Skeletal muscle tissue (tissue), 4 donors: ENCODE results near the gene GPC6. TPM values are rescaled to one million over a fixed set of nuclear protein-coding genes. Genes with fewer than 3 reads are reported as not detected.

ENCODE experiments used
- H3K27ac ChIP-seq: one replicate; pipeline ENCODE4 v1.7.0; 2013; ENCODE audit warnings: mild to moderate bottlenecking, low read depth, low read length, inconsistent platforms
- H3K27me3 ChIP-seq, 3 donors: one replicate each; pipeline ENCODE4 v1.7.0; 2013; ENCODE audit warnings: low read length in 3 of 3; ENCODE audit not compliant: control insufficient read depth in 3 of 3, insufficient read depth in 3 of 3
- H3K36me3 ChIP-seq, 3 donors: one replicate each; pipeline ENCODE4 v1.7.0; 2013; ENCODE audit warnings: low read length in 3 of 3; ENCODE audit not compliant: control insufficient read depth in 3 of 3, insufficient read depth in 3 of 3
- H3K4me1 ChIP-seq, 3 donors: one replicate each; pipeline ENCODE4 v1.7.0; 2013; ENCODE audit warnings: low read length in 3 of 3, mild to moderate bottlenecking in 3 of 3; ENCODE audit not compliant: control insufficient read depth in 3 of 3, insufficient read depth in 3 of 3
- H3K4me3 ChIP-seq, 3 donors: one replicate each; pipeline ENCODE4 v1.7.0; 2013; ENCODE audit warnings: low read length in 3 of 3
- H3K9ac ChIP-seq, 3 donors: one replicate each; pipeline ENCODE4 v1.7.0; 2013; ENCODE audit warnings: low read length in 3 of 3, mild to moderate bottlenecking in 3 of 3, moderate library complexity in 2 of 3, low read depth in 1 of 3
- H3K9me3 ChIP-seq, 3 donors: one replicate each; pipeline ENCODE4 v1.7.0; 2013; ENCODE audit warnings: low read length in 3 of 3; ENCODE audit not compliant: control insufficient read depth in 3 of 3
- total RNA-seq: library from RNA; depleted of rRNA; stranded (reverse); fragments of >200 nt; gene quantifications from one replicate; pipeline ENCODE4 v1.2.3, GENCODE V29; 2014
- donor health status: Osteomylitis.

The GPC6 gene
- total RNA-seq, 1 donor from 2014 or later: 7.8 TPM

GRCh38 chr13:93745884-93746283, 519.3 kb downstream of the GPC6 start:
- Histone ChIP-seq H3K9ac (no peak overlapping the region), H3K9me3 (no peaks in the 10 kb centered on the region), H3K4me1 (no peaks in the 10 kb centered on the region), H3K27me3 (no peaks in the 10 kb centered on the region), H3K4me3 (no peak overlapping the region), H3K27ac (no peak overlapping the region), H3K36me3 (no peaks in the 10 kb centered on the region)

DNA sequence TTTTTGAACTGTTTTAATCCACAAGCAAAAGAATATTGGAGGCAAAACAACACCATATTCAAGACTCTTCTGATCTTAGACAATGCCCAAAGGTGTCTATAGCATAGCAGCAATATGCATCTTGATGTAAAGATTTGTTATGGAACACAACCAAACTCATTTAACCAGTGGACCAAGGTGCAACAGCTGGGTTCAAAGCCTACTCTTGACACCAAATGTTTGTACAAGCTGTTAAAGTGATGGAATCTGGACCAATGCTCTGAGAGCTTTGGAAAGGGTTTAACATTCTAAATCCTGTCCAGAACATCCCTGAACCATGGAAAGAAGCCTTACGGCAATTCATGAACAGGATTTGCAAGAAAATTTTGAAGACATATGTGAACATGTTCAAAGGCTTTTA, 520.0 kb downstream of the GPC6 start:
- Histone ChIP-seq H3K27ac (no peak overlapping the region), H3K9ac (no peak overlapping the region), H3K9me3 (no peaks in the 10 kb centered on the region), H3K36me3 (no peaks in the 10 kb centered on the region), H3K4me1 (no peaks in the 10 kb centered on the region), H3K27me3 (no peaks in the 10 kb centered on the region), H3K4me3 (no peak overlapping the region)

DNA sequence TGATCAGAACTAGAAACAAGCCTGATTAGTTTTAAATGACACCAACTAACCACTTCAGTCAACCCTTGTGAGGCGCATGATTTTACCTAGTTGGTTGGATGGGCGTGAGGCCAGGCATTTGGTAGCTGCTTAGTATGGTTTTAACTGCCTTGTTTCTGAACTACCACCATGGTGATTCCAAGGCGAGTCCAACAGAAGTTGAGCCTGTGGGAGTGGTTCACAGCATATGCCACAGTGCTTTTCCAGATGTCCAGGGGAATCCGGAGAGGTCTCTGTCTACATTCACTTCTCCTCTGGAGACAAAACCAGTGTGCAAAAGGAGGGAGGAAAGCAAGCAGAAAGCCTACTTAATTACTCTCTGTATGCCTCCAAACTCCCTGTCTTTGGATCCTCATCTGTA, 524.1 kb downstream of the GPC6 start:
- Histone ChIP-seq H3K9ac (no peak overlapping the region), H3K4me1 (no peaks in the 10 kb centered on the region), H3K36me3 (no peaks in the 10 kb centered on the region), H3K9me3 (no peaks in the 10 kb centered on the region), H3K4me3 (no peak overlapping the region), H3K27ac (no peak overlapping the region), H3K27me3 (no peaks in the 10 kb centered on the region)

DNA sequence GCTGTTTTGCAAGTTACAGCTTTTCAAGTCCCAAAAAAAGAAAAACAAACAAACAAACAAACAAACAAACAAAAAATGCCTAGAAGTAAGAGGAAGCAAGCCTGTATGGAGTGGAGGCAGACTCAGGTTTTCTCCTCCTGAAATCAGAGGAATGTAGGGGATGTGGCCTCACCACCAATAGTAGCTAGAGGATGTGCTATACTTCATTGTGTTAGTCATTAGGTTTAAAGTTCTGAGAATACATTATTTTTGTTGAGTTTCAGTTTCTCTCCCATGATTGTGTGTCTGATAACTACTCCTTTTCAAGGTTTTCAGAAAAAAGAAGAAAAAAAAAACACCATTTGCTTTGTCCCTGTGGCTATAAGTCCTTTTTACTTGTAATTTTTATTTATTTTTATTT, 524.5 kb downstream of the GPC6 start:
- Histone ChIP-seq H3K27ac (no peak overlapping the region), H3K9me3 (no peaks in the 10 kb centered on the region), H3K9ac (no peak overlapping the region), H3K4me3 (no peak overlapping the region), H3K36me3 (no peaks in the 10 kb centered on the region), H3K4me1 (no peaks in the 10 kb centered on the region), H3K27me3 (no peaks in the 10 kb centered on the region)

GRCh38 chr13:93752541-93752940, 525.9 kb downstream of the GPC6 start:
- Histone ChIP-seq H3K4me1 (no peaks in the 10 kb centered on the region), H3K36me3 (no peaks in the 10 kb centered on the region), H3K27me3 (no peaks in the 10 kb centered on the region), H3K27ac (no peak overlapping the region), H3K9ac (no peak overlapping the region), H3K4me3 (no peak overlapping the region), H3K9me3 (no peaks in the 10 kb centered on the region)

GRCh38 chr13:93753639-93754038, 527.0 kb downstream of the GPC6 start:
- Histone ChIP-seq H3K9ac (no peak overlapping the region), H3K27ac (no peak overlapping the region), H3K4me3 (no peak overlapping the region), H3K9me3 (no peaks in the 10 kb centered on the region), H3K36me3 (no peaks in the 10 kb centered on the region), H3K4me1 (no peaks in the 10 kb centered on the region), H3K27me3 (no peaks in the 10 kb centered on the region)

GRCh38 chr13:93755341-93755740, 528.7 kb downstream of the GPC6 start:
- H3K9ac ChIP-seq: no peak overlapping the region
- H3K4me3 ChIP-seq: no peak overlapping the region
- H3K36me3 ChIP-seq: no peaks in the 10 kb centered on the region
- no peaks in the 10 kb centered on the region for H3K4me1 ChIP-seq
- H3K9me3 ChIP-seq: no peaks in the 10 kb centered on the region
- no peak overlapping the region for H3K27ac ChIP-seq
- H3K27me3 ChIP-seq: no peaks in the 10 kb centered on the region

DNA sequence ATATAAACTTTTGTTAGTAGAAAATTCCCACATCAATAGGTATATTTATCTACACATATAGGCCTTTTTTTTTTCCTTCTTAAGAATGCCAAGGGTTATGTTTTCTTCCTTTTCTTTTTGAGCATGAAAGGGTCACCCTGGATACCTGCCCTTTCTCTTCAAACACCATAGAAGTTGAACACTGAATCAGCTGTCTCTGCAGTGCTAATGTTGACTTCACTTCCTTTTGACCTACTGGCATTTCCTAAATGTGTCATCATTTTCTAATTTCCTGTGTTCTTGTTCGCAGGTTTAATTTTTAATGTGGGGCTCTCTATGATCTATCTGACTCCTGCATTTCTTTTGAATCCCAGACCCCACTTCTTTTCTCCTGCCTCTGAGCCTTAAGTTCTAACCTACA, 532.0 kb downstream of the GPC6 start:
- Histone ChIP-seq H3K27ac (no peak overlapping the region), H3K9me3 (no peaks in the 10 kb centered on the region), H3K4me3 (no peak overlapping the region), H3K4me1 (no peaks in the 10 kb centered on the region), H3K36me3 (no peaks in the 10 kb centered on the region), H3K9ac (no peak overlapping the region), H3K27me3 (no peaks in the 10 kb centered on the region)

GRCh38 chr13:93762708-93763426, 536.3 kb downstream of the GPC6 start:
- Histone ChIP-seq H3K36me3 (no peaks in the 10 kb centered on the region), H3K9ac (no peak overlapping the region), H3K27ac (no peak overlapping the region), H3K4me3 (no peak overlapping the region), H3K9me3 (no peaks in the 10 kb centered on the region), H3K4me1 (no peaks in the 10 kb centered on the region), H3K27me3 (no peaks in the 10 kb centered on the region)

DNA sequence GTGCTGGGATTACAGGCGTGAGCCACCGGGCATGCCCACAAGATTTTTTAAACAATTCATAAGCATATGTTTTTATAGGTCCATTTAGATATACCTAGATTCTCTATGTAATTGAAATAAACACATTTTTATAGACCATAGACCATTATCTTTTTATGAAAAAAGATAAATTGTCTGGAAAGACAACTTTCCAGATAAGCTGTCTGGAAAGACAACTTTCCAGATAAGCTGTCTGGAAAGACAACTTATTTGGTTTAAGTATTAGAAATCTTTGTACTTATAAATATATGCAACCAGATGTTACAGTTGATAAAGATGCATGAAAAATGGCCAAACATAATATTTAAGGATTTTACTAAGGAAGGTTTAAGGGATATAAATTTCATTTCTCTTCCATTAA, 538.5 kb downstream of the GPC6 start:
- no peak overlapping the region for H3K4me3 ChIP-seq
- H3K27ac ChIP-seq: no peak overlapping the region
- no peak overlapping the region for H3K9ac ChIP-seq
- H3K9me3 ChIP-seq: no peaks in the 10 kb centered on the region
- H3K27me3 ChIP-seq: no peaks in the 10 kb centered on the region
- no peaks in the 10 kb centered on the region for H3K36me3 ChIP-seq
- H3K4me1 ChIP-seq: no peaks in the 10 kb centered on the region
